Esophagus squamous epithelium (tissue), 4 donors: Measurements from ENCODE around the gene KMT2E.

Source experiments
- POLR2A ChIP-seq, 4 donors: fragments of 450-650 bp; IDR thresholded peaks; one replicate each; pipeline ENCODE4 v1.6.1; 2017; ENCODE audit warnings: antibody characterized with exemption in 4 of 4, mild to moderate bottlenecking in 4 of 4, moderate library complexity in 3 of 4
- TF ChIP-seq, protein P1 (sequence below), 6 experiments: fragments of 450-650 bp in 4 of 6; fragments of 200-600 bp in 2 of 6; sonication (generic) in 2 of 6; IDR thresholded peaks; one replicate each; pipeline ENCODE4 v1.5.1; 2016 to 2019; ENCODE audit warnings: antibody characterized with exemption in 6 of 6, mild to moderate bottlenecking in 4 of 6, moderate library complexity in 4 of 6

DNA sequence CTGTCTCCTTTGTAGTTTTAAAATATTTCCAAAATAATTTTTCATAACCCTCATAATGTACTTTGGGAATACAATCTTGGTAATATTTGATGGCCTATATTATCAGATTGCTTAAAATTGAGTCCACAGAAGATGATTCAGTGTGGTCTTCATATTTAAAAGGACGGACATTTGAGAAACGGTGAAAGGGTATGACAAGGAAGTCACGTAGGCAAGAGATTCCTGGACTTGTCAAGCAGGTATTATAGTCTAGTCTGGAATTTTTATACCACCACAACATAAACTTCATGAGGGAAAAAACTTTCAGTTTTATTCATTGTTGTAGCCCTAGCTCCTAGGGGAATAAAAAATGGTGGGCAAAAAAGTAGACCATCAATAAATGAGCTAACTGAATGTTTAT is 82.3 kb downstream of the KMT2E start:
- TF ChIP-seq, protein P1, sequence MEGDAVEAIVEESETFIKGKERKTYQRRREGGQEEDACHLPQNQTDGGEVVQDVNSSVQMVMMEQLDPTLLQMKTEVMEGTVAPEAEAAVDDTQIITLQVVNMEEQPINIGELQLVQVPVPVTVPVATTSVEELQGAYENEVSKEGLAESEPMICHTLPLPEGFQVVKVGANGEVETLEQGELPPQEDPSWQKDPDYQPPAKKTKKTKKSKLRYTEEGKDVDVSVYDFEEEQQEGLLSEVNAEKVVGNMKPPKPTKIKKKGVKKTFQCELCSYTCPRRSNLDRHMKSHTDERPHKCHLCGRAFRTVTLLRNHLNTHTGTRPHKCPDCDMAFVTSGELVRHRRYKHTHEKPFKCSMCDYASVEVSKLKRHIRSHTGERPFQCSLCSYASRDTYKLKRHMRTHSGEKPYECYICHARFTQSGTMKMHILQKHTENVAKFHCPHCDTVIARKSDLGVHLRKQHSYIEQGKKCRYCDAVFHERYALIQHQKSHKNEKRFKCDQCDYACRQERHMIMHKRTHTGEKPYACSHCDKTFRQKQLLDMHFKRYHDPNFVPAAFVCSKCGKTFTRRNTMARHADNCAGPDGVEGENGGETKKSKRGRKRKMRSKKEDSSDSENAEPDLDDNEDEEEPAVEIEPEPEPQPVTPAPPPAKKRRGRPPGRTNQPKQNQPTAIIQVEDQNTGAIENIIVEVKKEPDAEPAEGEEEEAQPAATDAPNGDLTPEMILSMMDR (IDR thresholded peaks at IDR 0.05): no peak
- TF ChIP-seq POLR2A (IDR thresholded peaks at IDR 0.05): no peak
